HG02938 (cell line): ENCODE measurements around the gene FAR2.

ENCODE experiments used
- ATAC-seq: cut with Tn5 transposase; IDR thresholded peaks from one replicate; pipeline ENCODE4 v1.9.1; 2021; ENCODE audit warnings: mild to moderate bottlenecking, moderate library complexity; ENCODE audit not compliant: unreplicated experiment

The FAR2 gene

DNA sequence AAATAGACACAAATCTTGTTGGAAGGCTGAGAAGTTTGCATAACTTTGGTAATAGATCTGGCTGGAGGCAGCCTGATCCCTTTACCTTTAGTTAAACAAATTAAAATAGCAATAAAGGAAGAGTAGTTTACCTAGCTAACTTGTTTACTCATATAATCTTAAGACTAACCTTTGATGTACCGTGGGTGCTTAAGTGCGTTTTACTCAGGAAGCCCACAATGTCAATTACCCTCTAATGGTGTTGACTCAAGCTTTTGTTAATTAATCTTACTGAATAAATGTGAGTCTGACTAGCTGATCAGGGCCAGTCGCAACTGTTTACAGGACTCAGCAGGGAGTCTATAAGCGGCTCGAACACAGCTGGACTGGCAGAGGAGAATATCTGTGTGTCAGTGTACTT is 51.5 kb downstream of the FAR2 start:
- no peak for ATAC-seq

DNA sequence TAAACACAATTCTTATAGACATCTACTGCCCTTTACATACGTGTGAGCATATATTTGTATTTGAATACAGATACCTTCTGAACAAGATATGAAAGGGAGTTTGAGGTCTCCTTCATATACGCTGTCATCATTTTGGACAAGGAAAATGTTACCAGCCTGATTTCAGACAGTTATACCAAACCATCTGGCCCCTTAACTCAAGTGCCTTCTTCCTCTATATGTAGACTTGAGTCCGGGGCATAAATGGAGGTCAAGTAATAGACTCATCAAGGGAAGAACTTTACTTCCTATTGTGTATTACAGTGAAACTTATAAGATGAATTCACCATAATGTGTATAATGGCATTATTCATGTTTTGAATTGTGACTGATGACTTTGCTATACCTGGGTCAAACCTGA is 52.2 kb downstream of the FAR2 start:
- ATAC-seq, result no peak

DNA sequence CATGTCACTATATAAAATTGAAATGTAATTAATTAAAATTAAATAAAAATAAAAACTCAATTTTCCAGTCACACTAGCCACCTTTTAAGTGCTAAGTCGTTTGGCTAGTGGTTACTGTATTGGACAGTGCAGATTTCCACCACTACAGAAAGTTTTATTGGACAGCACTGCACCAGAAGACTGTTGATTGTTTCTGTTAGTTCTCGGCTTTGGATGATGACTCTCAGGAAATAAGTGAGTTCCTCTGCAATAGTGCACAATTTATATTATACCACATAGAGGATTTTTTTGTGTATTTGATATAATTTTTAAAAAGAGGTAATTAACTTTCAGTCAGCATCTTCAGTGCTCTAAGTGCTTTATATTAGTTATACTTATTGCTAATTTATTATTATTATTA is 52.7 kb downstream of the FAR2 start:
- ATAC-seq, result no peak

DNA sequence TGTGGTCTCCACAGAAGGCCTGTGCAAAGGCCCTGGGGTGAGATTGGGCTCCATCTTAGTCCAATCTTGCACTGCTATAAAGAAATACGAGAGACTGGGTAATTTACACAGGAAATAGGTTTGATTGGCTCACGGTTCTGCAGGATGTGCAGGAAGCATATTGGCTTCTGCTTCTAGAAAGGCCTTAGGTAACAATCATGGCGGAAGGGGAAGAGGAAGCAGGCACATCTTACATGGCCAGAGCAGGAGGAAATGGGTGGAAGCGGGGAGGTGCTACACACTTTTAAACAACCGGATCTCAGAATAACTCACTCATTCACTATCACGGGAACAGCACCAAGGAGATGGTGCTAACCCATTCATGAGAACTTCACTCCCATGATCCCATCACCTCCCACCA is 55.4 kb downstream of the FAR2 start:
- ATAC-seq, result no peak

DNA sequence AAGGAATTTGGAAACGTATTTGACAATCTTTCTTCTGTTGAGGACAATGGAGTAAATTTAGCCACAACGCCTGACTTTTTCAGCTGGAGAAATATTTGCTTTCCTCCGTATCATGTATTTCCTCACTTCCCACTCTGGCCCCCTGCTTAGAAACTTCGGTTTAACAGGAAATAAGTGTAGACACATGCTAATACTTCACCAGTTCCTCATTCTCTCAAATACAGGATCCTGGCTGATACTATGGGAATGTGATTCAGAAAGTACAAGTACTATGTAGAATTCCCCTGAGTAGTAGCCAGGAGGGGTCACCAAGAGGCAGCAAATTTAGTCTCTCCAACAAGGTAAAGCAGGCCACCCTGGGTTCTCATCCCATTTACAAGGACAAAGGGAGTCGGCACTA is 58.0 kb downstream of the FAR2 start:
- no peak for ATAC-seq

DNA sequence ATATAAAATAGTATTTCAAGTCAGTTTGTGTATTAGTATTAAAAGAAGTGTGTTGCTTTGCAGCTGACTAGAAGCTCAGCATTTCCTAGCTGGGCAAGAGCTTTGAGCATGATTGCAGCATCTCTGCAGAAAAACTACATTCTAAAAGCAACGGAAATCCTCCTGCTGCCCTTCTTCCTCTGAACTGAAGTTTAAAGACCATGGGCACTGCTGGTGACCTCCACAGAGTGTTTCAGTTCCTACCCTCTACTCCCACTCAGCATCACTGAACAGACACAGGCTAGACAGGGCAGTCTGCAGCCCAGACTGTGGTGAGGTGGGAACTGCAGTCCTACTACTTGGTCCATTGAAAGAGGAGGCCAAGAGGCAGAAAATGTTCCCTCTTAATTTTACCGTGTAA is 59.0 kb downstream of the FAR2 start:
- ATAC-seq, result no peak

DNA sequence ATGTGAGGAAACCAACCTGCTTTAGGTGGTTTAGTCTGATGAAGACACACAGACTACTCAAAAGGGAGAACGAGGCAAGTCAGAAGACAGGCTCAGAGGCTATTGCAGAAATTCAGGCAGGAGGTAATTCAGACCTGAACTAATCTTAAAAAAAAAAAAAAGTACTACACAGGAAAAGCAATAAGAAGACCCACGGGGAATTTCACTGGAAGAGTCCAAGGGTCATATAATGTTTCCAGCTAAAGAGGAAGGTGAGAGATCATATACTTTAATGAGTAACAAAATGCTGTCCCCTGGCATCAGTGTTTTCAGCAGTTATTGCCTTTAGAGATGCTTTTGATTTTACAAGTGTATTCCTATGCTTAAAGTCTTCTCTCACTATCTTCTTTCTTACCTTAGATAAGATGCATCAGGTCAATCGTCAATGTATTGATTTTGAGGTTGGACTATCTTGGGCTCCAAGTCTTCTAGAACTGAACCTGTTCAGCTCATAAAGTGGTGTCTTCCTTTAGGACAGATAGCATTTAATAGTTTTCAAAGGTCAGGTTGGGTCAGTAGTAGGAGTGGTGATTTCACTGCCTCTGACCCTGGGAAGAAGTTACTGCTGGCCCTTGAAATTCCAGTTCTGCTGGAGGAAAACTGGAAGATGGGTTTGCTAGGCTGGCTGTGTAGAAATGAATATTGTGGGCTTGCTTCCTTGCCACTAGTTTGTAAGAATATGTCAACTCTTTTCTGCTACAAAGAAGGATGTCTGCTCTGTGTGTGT is 60.0 kb downstream of the FAR2 start:
- ATAC-seq, result no peak

DNA sequence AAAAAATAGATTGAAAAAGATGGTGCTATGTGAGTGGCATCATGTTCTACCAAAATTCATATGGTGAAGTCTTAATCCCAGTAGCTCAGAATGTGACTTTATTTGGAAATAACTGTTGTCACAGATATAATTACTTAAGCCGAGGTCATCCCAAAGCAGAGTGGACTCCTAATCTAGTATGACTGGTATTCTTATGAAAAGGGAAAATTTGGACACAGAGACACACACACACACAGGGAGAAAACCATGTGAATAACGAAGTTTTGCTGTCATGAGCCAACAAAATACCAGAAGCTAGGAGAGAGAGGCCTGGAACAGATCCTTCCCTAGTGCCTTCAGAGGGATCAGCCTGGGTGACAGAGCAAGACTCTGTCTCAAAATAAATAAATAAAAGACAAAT is 62.6 kb downstream of the FAR2 start:
- no peak for ATAC-seq

DNA sequence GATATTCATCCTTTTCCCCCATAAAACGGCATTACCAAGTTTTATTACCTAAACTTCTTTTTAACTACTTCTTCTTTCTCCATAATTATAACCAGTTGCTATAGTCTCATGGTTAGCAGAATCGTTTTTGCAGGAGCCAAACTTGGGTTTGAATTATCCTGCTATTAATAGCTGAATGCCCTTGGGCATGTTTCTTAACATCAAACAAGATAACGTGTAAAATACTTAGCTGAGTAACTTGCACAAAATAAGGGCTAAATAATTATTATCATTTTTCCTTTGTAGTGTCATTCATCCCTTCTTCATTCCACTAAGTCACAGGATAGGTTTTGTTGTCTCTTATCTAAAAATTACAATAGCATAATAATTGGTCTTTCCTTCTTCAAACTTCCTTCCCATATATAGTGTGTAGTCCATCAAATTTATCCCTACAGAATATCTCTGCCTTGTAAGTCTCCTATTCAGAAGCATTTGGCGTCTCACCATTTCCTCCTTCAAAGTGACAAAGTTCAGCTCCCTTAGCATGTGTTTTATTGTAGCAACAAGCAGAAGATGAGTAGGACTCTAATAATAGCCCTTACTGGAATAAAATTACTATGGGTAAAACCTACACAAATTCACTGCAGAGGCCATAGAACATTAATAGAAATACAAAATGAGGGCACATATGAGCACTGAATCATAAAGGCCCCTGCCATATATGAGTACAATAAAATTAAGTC is 63.8 kb downstream of the FAR2 start:
- ATAC-seq, result no peak

DNA sequence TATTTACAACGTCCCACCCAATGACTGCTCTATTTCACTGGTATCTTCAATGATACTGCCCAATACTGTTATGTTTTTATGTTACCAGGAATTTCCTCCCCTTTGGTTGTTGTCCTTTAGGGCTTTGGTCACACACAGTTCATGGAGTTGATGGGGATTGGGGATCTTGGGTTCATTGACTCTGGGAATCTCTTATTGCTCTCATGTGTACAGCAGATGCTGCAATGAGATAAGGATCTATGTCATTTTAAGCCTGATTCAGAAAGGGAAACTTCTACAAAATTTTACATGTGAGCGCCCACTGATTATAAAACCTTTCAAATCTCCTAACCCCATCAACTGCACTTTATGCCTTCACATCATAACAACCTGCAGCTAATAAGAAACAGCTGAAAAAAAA is 67.2 kb downstream of the FAR2 start:
- ATAC-seq, result no peak

DNA sequence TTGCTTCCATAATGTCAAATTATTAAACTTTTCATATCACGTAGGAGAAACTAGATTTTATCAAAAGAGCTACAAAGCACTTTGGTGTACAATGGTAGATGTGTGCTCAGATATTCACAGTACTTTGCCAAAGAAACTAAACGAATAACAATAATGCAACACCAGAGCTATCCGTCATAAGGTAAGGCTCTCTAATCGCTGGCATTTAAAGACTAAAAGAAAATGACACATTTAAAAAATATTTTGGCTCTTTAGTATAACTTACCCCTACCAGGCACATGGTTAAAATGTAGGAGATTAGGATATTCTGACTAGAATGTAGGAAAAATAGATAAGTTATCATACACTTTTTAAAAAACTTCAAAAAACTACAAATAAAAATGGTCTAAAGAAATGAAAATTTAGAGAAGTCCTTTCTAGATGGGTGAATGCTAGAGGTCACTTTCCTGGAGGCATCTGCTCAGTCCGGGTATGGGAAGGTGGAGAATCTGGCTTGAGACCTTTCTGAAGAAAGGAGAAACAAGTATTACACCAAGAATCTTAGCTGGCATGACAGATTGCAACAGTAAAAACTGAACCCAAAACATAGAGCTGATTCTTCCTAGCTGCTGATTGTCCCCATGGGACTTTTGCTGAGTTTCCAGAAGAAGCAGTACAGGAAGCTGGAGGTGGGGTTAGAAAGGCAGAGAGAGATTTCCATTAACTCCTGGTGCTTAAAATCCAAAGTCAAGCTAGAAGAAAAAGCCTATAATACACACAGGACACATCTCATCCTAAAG is 67.9 kb downstream of the FAR2 start:
- no peak for ATAC-seq

DNA sequence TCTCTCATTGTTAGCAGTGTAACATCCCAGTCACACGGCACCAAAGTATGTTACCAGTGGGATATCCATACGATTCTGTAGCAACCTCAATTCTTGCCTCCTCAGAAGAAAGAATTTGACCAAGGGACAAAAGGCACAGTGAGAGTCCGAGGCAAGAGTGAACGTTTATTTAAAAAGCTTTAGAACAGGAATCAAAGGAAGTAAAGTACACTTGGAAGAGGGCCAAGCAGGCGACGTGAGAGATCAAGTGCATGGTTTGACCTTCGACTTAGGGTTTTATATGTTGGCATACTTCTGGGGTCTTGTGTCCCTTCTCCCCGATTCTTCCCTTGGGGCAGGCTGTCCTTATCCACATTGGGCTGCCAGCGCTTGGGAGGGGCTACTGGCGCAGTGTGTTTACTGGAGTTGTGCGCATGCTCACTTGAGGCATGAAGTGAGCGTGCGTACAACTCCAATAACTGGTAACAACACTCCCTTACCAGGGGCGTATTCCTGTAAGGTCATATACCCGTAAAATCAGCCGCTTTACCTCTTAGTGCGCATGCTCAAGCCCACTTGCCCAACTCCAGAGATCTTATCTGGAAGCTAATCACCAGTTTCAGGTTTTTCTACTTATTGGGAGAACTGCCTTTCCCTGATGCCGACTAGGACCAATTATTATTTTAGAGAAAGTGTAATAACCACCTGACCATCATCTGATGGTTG is 71.7 kb downstream of the FAR2 start:
- no peak for ATAC-seq

DNA sequence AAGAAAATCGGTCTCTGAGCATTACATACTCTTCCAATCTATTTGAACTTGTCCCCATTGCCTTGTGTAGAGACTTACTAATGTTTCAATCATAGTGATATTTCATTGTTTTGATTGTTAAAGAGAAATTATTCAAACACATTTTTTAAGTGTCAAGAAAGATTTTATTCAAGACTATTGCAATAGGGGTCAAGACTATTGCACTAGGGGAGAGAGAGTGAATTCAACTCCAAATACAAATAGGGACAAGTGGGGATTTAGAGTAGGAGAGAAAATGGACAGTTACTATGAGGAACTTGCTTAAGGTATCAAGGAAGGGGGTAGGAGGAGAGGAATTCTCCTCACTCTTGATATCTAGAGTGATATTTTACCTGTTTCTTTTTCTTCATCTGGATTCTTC is 73.1 kb downstream of the FAR2 start:
- no peak for ATAC-seq

DNA sequence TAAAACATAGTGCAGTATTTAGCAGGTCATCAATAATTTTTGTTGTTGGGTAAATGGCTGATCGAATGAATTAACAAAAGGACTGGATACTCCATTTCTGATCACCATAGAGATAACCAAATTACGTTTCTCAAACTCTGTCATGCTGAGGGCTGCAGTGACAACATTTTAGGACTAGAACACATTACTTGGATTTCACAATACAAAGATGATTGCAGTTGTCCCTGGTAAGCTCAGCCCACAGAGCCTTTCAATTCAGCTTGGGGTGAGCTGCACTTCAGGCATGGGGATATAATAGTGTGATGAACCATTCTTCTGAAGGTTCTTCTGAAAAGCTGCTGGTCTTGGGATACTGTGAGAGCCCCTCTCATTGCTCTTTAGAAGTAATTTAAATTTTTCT is 74.3 kb downstream of the FAR2 start:
- ATAC-seq, result no peak

DNA sequence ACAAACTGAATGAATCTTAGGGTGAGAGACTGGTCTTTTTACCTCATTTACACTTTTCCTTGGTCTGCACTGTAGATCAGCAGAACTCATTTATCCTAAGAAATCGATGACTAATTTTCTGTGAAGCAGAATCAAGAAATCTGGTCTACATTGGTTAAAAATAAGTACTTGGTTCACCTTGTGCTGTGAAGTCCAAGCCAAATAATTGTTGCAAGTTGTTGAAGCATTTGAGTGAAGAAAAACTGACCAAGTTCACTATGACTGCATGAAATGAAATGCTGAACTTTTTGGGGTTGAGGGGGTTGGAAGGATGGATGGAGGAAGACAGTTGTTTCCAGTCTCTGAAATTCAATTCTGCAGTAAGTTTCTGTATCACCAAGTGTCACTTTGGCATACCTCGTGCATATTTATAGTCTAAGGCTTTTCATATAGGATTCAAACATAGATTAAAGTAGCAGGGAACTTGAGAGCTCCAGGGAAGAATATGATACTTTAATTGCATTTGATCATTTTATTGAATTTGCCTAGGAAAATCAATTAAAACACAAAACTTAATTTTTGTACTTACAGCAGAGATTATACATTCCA is 75.0 kb downstream of the FAR2 start:
- ATAC-seq, result no peak

DNA sequence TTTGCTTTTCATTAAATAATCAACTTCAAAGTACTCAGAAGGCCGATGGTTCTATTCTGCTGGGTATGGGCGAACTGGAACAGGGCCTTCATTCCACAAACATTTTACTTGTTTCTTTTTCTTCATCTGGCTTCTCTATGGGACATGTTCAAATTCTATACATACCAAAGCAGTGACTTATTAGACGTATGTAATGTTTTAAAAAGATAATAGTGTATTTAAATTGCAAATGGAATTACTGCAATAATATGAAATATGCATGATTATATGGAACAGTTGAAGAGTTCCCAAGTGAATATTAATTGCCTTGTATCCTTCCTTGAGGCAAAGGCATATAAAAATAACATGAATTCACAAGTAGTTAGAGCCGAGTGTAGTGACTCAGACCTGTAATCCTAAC is 75.5 kb downstream of the FAR2 start:
- no peak for ATAC-seq

DNA sequence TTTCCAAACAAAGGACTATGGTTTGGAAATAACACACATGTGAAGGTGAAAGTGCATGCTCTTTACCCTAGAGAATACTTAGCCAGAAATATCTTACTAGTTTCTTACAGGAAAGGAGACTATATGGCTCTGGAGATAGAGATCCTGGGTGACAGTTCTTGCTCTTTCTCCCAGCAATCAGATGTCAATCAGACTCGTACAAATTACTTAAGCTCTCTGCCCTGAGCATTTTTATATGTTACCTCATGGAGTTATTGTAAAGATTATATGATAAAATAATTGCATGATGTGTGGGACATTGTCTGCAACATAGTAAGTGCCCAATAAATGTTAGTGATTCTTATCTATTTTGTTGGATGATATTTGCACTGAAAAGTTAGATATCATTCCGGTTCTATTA is 76.8 kb downstream of the FAR2 start:
- ATAC-seq, result no peak

DNA sequence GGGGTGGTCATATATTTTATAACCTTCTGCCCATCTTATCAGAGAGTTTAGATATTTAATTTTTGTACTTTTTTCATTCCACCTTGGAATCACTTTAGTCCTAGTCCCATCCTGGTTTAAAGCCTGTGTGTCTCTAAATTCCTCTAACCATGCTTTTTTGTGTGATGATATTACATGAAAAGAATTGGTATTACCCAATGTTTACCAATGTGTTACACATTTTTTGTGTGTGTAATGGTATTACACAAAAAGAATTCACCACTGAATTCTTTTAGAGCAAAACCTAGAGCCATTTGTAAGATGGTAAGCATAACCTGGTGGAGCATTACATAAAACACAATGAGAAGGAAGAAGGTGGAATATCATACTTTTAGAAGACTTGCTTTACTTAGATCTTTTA is 77.5 kb downstream of the FAR2 start:
- no peak for ATAC-seq

DNA sequence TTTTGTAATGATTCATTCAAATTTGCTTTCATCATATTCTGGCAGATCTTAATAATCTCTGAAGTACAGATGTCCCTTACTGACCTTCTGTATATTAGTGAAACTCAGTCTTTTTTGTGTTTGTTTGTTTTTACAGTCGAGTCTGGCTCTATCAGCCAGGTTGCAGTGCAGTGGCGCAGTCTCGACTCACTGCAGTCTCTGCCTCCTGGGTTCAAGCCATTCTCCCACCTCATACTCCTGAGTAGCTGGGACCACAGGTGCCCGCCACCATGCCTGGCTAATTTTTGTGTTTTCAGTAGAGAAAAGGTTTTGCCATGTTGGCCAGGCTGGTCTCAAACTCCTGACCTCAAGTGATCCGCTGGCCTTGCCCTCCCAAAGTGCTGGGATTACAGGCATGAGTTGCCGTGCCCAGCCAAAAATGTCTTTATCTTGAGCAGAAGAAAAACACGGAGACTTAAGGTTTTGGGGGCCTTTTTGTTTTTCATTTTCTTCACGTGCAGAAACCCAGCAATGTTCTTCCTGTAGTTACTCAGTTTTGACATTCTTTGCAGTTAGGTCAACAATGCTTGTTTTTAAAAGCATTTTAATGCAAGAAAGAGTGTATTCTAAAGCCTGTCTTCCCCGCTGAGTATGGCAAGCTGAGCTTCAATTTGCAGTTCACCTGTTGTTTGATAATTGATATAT is 79.5 kb downstream of the FAR2 start:
- ATAC-seq, result no peak

DNA sequence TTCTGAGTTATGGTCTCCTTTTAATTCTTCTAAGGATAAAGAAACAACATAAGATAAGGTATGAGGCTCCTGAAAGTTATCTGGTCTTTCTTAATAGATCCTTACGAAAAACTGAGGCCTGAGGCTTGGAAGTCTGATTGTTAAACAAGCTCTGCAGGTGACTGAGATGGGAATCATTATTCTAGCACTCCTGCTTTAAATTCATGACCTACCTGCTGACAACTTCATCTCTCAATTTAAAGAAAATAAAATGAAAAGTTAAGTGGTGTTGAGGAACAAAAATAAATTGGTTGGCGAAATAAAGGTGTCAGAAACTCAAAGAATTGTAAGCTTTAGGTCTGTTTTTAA is 80.1 kb downstream of the FAR2 start:
- ATAC-seq, result no peak

DNA sequence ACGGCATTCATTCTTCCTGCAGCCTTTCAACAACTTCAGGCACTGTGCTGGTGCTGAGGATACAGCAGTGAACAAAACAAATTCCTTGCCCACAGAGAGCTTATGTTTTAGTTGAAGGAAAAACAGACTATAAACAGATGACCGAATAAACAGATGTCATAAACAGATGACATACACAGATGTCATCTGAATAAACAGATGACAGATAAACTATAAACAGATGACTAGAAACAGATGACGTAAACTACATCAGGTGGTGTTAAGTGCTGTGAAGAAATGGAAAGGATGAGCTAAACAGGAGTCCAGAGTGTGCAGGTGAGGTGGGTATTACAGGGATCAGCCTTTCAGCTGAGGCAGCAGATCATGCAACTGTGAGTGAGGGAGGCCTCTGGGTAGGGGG is 80.9 kb downstream of the FAR2 start:
- ATAC-seq, result no peak
